H9 (cell line): ENCODE measurements around the gene ACVR1C. TPM values are rescaled to one million over a fixed set of nuclear protein-coding genes. Genes with fewer than 3 reads are reported as not detected.

Experiments used
- DNase-seq: peaks from one replicate; pipeline ENCODE4 v3.0.0-alpha.2; 2017
- H2AFZ ChIP-seq: one replicate; pipeline ENCODE4 v1.6.1; 2013; ENCODE audit warnings: mild to moderate bottlenecking, low read length, control low read depth, moderate library complexity
- H2AK5ac ChIP-seq: 2 replicates; pipeline ENCODE4 v1.6.1; 2013; ENCODE audit warnings: low read length, control low read depth, mixed read lengths; ENCODE audit not compliant: insufficient read length
- H2BK120ac ChIP-seq: one replicate; pipeline ENCODE4 v1.6.1; 2013; ENCODE audit warnings: low read depth, mild to moderate bottlenecking, low read length, control low read depth, inconsistent platforms; ENCODE audit not compliant: poor library complexity, severe bottlenecking
- H2BK12ac ChIP-seq: 2 replicates; pipeline ENCODE4 v1.6.1; 2013; ENCODE audit warnings: low read length, control low read depth, mixed read lengths, low read depth; ENCODE audit not compliant: insufficient read length
- H2BK15ac ChIP-seq: 2 replicates; pipeline ENCODE4 v1.6.1; 2013; ENCODE audit warnings: low read depth, low read length, control low read depth
- H2BK20ac ChIP-seq: one replicate; pipeline ENCODE4 v1.6.1; 2013; ENCODE audit warnings: low read depth, mild to moderate bottlenecking, low read length, control low read depth, inconsistent platforms; ENCODE audit not compliant: poor library complexity, severe bottlenecking
- H2BK5ac ChIP-seq: 2 replicates; pipeline ENCODE4 v1.6.1; 2013; ENCODE audit warnings: low read length, control low read depth, mixed read lengths; ENCODE audit not compliant: insufficient read length
- H3K14ac ChIP-seq: 2 replicates; pipeline ENCODE4 v1.6.1; 2013; ENCODE audit warnings: low read length, control low read depth; ENCODE audit not compliant: insufficient read depth
- H3K18ac ChIP-seq: 2 replicates; pipeline ENCODE4 v1.6.1; 2013; ENCODE audit warnings: low read depth, mild to moderate bottlenecking, mixed read lengths, low read length, control low read depth; ENCODE audit not compliant: insufficient read length
- H3K23ac ChIP-seq: 2 replicates; pipeline ENCODE4 v1.6.1; 2013; ENCODE audit warnings: low read length, control low read depth, mixed read lengths, low read depth; ENCODE audit not compliant: insufficient read length
- H3K23me2 ChIP-seq: 2 replicates; pipeline ENCODE4 v1.6.1; 2013; ENCODE audit warnings: low read depth, mild to moderate bottlenecking, mixed read lengths, low read length, control low read depth; ENCODE audit not compliant: insufficient read length, poor library complexity, severe bottlenecking
- H3K27ac ChIP-seq: 2 replicates; pipeline ENCODE4 v1.5.1; 2013; ENCODE audit warnings: low read length, control low read depth, mixed read lengths, low read depth; ENCODE audit not compliant: insufficient read length
- H3K27me3 ChIP-seq: 2 replicates; pipeline ENCODE4 v1.6.1; 2013; ENCODE audit warnings: low read length, control low read depth, inconsistent platforms; ENCODE audit not compliant: insufficient read depth
- H3K4ac ChIP-seq: 2 replicates; pipeline ENCODE4 v1.6.1; 2013; ENCODE audit warnings: low read depth, mild to moderate bottlenecking, control low read depth, inconsistent platforms, low read length, moderate library complexity
- H3K4me1 ChIP-seq: 2 replicates; pipeline ENCODE4 v1.6.1; 2013; ENCODE audit warnings: low read length, control low read depth, inconsistent platforms; ENCODE audit not compliant: insufficient read depth
- H3K4me2 ChIP-seq: 2 replicates; pipeline ENCODE4 v1.6.1; 2013; ENCODE audit warnings: low read length, control low read depth, mixed read lengths; ENCODE audit not compliant: insufficient read length, insufficient read depth
- H3K56ac ChIP-seq: 2 replicates; pipeline ENCODE4 v1.6.1; 2013; ENCODE audit warnings: low read depth, mild to moderate bottlenecking, mixed read lengths, low read length, control low read depth; ENCODE audit not compliant: insufficient read length
- H3K79me1 ChIP-seq: 2 replicates; pipeline ENCODE4 v1.6.1; 2013; ENCODE audit warnings: low read depth, mild to moderate bottlenecking, moderate library complexity, low read length, control low read depth, inconsistent platforms; ENCODE audit not compliant: insufficient read depth, poor library complexity, severe bottlenecking
- H3K79me2 ChIP-seq: 2 replicates; pipeline ENCODE4 v1.6.1; 2013; ENCODE audit warnings: low read length, control low read depth, inconsistent platforms; ENCODE audit not compliant: insufficient read depth
- H3K9ac ChIP-seq: 2 replicates; pipeline ENCODE4 v1.6.1; 2013; ENCODE audit warnings: low read length, control low read depth, mixed read lengths; ENCODE audit not compliant: insufficient read length; ENCODE audit errors: extremely low read depth
- H3K9me3 ChIP-seq: one replicate; pipeline ENCODE4 v1.6.1; 2013; ENCODE audit warnings: low read depth, low read length, inconsistent platforms; ENCODE audit not compliant: control insufficient read depth
- H3T11ph ChIP-seq: one replicate; pipeline ENCODE4 v1.6.1; 2013; ENCODE audit warnings: mild to moderate bottlenecking, low read length, control low read depth, inconsistent platforms
- H4K20me1 ChIP-seq: one replicate; pipeline ENCODE4 v1.6.1; 2013; ENCODE audit not compliant: control insufficient read depth, insufficient read length, insufficient read depth
- H4K5ac ChIP-seq: 2 replicates; pipeline ENCODE4 v1.6.1; 2013; ENCODE audit warnings: low read depth, mild to moderate bottlenecking, mixed read lengths, low read length, control low read depth; ENCODE audit not compliant: insufficient read length
- H4K8ac ChIP-seq: replicated peaks from 2 replicates; pipeline ENCODE4 v1.6.1; 2013; ENCODE audit warnings: low read length, control low read depth, mixed read lengths, low read depth; ENCODE audit not compliant: insufficient read length
- H4K91ac ChIP-seq: 2 replicates; pipeline ENCODE4 v1.6.1; 2013; ENCODE audit warnings: low read depth, mild to moderate bottlenecking, moderate library complexity, mixed read lengths, low read length, control low read depth; ENCODE audit not compliant: insufficient read length
- H3K27ac Mint-ChIP-seq, 3 experiments: 2 replicates in 2 of 3; 3 replicates in 1 of 3; pipeline ENCODE4 v1.8.0; 2020 to 2021; ENCODE audit warnings: mixed read lengths in 3 of 3, mild to moderate bottlenecking in 1 of 3, moderate library complexity in 1 of 3
- H3K27me3 Mint-ChIP-seq: 2 replicates; pipeline ENCODE4 v1.8.0; 2021; ENCODE audit warnings: low read depth, mild to moderate bottlenecking, moderate library complexity, mixed read lengths
- H3K36me3 Mint-ChIP-seq, 3 experiments: 2 replicates in 2 of 3; 3 replicates in 1 of 3; pipeline ENCODE4 v1.8.0; 2020 to 2021; ENCODE audit warnings: low read depth in 3 of 3, mixed read lengths in 3 of 3; ENCODE audit not compliant: insufficient read depth in 1 of 3
- H3K4me1 Mint-ChIP-seq, 2 experiments: 2 replicates each; pipeline ENCODE4 v1.8.0; 2020; ENCODE audit warnings: mixed read lengths in 2 of 2
- H3K4me3 Mint-ChIP-seq, 2 experiments: 2 replicates in 1 of 2; 3 replicates in 1 of 2; pipeline ENCODE4 v1.8.0; 2020 to 2021; ENCODE audit warnings: mild to moderate bottlenecking in 2 of 2, mixed read lengths in 2 of 2, moderate library complexity in 1 of 2
- H3K9me3 Mint-ChIP-seq, 2 experiments: 2 replicates in 1 of 2; 3 replicates in 1 of 2; pipeline ENCODE4 v1.8.0; 2020; ENCODE audit warnings: mild to moderate bottlenecking in 2 of 2, mixed read lengths in 2 of 2, moderate library complexity in 1 of 2
- WGBS: extraction: QIAGEN DNeasy Blood & Tissue Kit; methylation state at CpG from one replicate; pipeline ENCODE4 v1.1.7; 2013; ENCODE audit warnings: missing lambda C conversion rate, low lambda C conversion rate, mixed read lengths; ENCODE audit not compliant: insufficient read length; ENCODE audit errors: extremely low coverage; 5-methylcytosine and 5-hydroxymethylcytosine counted together
- total RNA-seq: library from RNA; stranded (reverse); gene quantifications from 2 replicates; pipeline ENCODE4 v1.2.1, GENCODE V29; 2021
- TF ChIP-seq, protein P1 (sequence below): fragments of 200-600 bp; sonication (generic); conservative IDR thresholded peaks from 3 replicates; pipeline ENCODE4 v1.8.0; 2021; ENCODE audit warnings: antibody characterized with exemption, mild to moderate bottlenecking

The ACVR1C gene
- total RNA-seq, 1 experiment from 2014 or later: 0.81 TPM

- Mint-ChIP-seq H3K36me3 (no peaks in the 10 kb centered on the region), H3K9me3 (no peaks in the 10 kb centered on the region), H3K27me3 (no peaks in the 10 kb centered on the region), H3K4me3 (no peak overlapping the region), H3K4me1 (peaks cover 4% of the 10 kb centered on the region in 2 experiments; a peak in 2 of 4 replicates), H3K27ac (no peak overlapping the region)
- Histone ChIP-seq H3K56ac (no peak overlapping the region), H4K8ac (no peak overlapping the region), H2BK5ac (no peak overlapping the region), H3K4ac (no peak overlapping the region), H3K79me1 (no peaks in the 10 kb centered on the region), H3K23me2 (no peaks in the 10 kb centered on the region), H4K91ac (no peak overlapping the region), H3K9me3 (no peaks in the 10 kb centered on the region), H4K20me1 (no peaks in the 10 kb centered on the region), H3K79me2 (no peaks in the 10 kb centered on the region), H2AK5ac (no peak overlapping the region), H3K27me3 (no peaks in the 10 kb centered on the region), H2BK20ac (no peak overlapping the region), H3K9ac (no peak overlapping the region), H3K4me2 (no peak overlapping the region), H2BK15ac (no peak overlapping the region), H2BK12ac (no peak overlapping the region), H4K5ac (no peak overlapping the region), H2AFZ (no peak overlapping the region), H2BK120ac (no peak overlapping the region), H3K4me1 (no peaks in the 10 kb centered on the region), H3K18ac (no peak overlapping the region), H3K27ac (no peak overlapping the region), H3T11ph (no peak overlapping the region), H3K14ac (no peak overlapping the region), H3K23ac (no peak overlapping the region)
- no peak for DNase-seq
- TF ChIP-seq, protein P1, sequence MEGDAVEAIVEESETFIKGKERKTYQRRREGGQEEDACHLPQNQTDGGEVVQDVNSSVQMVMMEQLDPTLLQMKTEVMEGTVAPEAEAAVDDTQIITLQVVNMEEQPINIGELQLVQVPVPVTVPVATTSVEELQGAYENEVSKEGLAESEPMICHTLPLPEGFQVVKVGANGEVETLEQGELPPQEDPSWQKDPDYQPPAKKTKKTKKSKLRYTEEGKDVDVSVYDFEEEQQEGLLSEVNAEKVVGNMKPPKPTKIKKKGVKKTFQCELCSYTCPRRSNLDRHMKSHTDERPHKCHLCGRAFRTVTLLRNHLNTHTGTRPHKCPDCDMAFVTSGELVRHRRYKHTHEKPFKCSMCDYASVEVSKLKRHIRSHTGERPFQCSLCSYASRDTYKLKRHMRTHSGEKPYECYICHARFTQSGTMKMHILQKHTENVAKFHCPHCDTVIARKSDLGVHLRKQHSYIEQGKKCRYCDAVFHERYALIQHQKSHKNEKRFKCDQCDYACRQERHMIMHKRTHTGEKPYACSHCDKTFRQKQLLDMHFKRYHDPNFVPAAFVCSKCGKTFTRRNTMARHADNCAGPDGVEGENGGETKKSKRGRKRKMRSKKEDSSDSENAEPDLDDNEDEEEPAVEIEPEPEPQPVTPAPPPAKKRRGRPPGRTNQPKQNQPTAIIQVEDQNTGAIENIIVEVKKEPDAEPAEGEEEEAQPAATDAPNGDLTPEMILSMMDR: no peak
- no CpG with 5 or more reads among the region's 1 CpG for WGBS
These were observed 141.4 kb downstream of the ACVR1C start for GRCh38 chr2:157487271-157487610.
